ENCODE measurements around the gene MARK3. TPM values are rescaled to one million over a fixed set of nuclear protein-coding genes. Genes with fewer than 3 reads are reported as not detected.

The MARK3 gene
- total RNA-seq, 5 donors from 2014 or later (not counting 1 experiment from before 2014, with no cell fraction given) = 94.7 to 128 (median 107) TPM

- no peaks in the 10 kb centered on the region for H3K9me3 ChIP-seq
- CTCF ChIA-PET = interaction anchor here (0.6 to 1.9 kb wide), 8 partner anchors 9 to 431 kb away, joined by 3 to 5 read pairs (median 4); partner anchors contain the start of gene MARK3 (in 1 of the 2)
- H3K36me3 ChIP-seq (ENCODE audit: control insufficient read depth in 2 of 2, extremely low read depth in 1 of 2, insufficient read depth in 1 of 2, low read length in 1 of 2) = no peaks in the 10 kb centered on the region
- H3K27me3 Mint-ChIP-seq = no peaks in the 10 kb centered on the region
- DNase-seq (peak in 1 of 35 experiments; percentile 51), ATAC-seq (replicated peaks in 1 of 4) (peak in 2 of 4 experiments; percentile 21 to 52)
- H3K27ac ChIP-seq (ENCODE audit: low read length) = no peak overlapping the region
- no peak overlapping the region for H3K4me3 ChIP-seq (ENCODE audit: control insufficient read depth in 1 of 2, extremely low read depth in 1 of 2, low read length in 1 of 2)
- no peaks in the 10 kb centered on the region for H3K9me3 Mint-ChIP-seq
- peaks cover 62 to 79% (median 78%) of the 10 kb centered on the region in 3 donors for H3K4me1 Mint-ChIP-seq
- no CpG with 5 or more reads among the region's 9 CpGs for WGBS (ENCODE audit: insufficient coverage)
- H3K36me3 Mint-ChIP-seq = peaks cover 6% of the 10 kb centered on the region
- peaks cover 27 to 47% of the 10 kb centered on the region in 2 experiments for H3K4me1 ChIP-seq (ENCODE audit: control insufficient read depth in 1 of 2, extremely low read depth in 1 of 2, insufficient read depth in 2 of 2, low read length in 2 of 2)
- POLR2A ChIA-PET = interaction anchor here in 1 of 2 donors (0.7 to 1.2 kb wide), 2 partner anchors 9 to 53 kb away, joined by 5 to 10 read pairs; partner anchors contain the start of gene MARK3
- H3K4me3 Mint-ChIP-seq = peak overlapping the region in 2 of 3 donors; percentile 31 to 43
- H3K27ac Mint-ChIP-seq = peak overlapping the region in 1 of 2 donors; percentile 39
- H3K27me3 ChIP-seq (replicated peaks in 1 of 2; ENCODE audit: control insufficient read depth in 2 of 2, extremely low read depth in 1 of 2, insufficient read depth in 2 of 2, low read length in 1 of 2) = no peaks in the 10 kb centered on the region
Measured at GRCh38 chr14:103393676-103394626, 8.7 kb downstream of the MARK3 start.

- Histone ChIP-seq H3K36me3 (ENCODE audit: control insufficient read depth in 2 of 2, extremely low read depth in 1 of 2, insufficient read depth in 1 of 2, low read length in 1 of 2) (no peaks in the 10 kb centered on the region), H3K4me1 (ENCODE audit: control insufficient read depth in 1 of 2, extremely low read depth in 1 of 2, insufficient read depth in 2 of 2, low read length in 2 of 2) (peaks cover 31 to 44% of the 10 kb centered on the region in 2 experiments), H3K4me3 (ENCODE audit: control insufficient read depth in 1 of 2, extremely low read depth in 1 of 2, low read length in 1 of 2) (peak overlapping the region in 1 of 2 donors; percentile 15), H3K27me3 (replicated peaks in 1 of 2; ENCODE audit: control insufficient read depth in 2 of 2, extremely low read depth in 1 of 2, insufficient read depth in 2 of 2, low read length in 1 of 2) (no peaks in the 10 kb centered on the region), H3K9me3 (no peaks in the 10 kb centered on the region), H3K27ac (ENCODE audit: low read length) (no peak overlapping the region)
- peaks cover 6% of the 10 kb centered on the region for H3K36me3 Mint-ChIP-seq
- peak in 1 of 35 experiments; percentile 53 for DNase-seq
- H3K4me3 Mint-ChIP-seq = peak overlapping the region; percentile 43 to 59 (median 53)
- H3K27ac Mint-ChIP-seq = peak overlapping the region; percentile 33 to 44
- no peaks in the 10 kb centered on the region for H3K27me3 Mint-ChIP-seq
- POLR2A ChIA-PET = no interaction called here
- ATAC-seq (replicated peaks in 1 of 4) = peak in 3 of 4 experiments; percentile 28 to 56 (median 54)
- CTCF ChIA-PET = no interaction called here
- peaks cover 67 to 82% (median 79%) of the 10 kb centered on the region in 3 donors for H3K4me1 Mint-ChIP-seq
- H3K9me3 Mint-ChIP-seq = no peaks in the 10 kb centered on the region
- WGBS (ENCODE audit: insufficient coverage) = 100% methylated on average over 1 of the region's 2 CpGs
Measured at GRCh38 chr14:103395244-103395643, 10.0 kb downstream of the MARK3 start.

- Histone ChIP-seq H3K4me1 (ENCODE audit: control insufficient read depth in 1 of 2, extremely low read depth in 1 of 2, insufficient read depth in 2 of 2, low read length in 2 of 2) (peaks cover 41% of the 10 kb centered on the region in 2 experiments), H3K36me3 (ENCODE audit: control insufficient read depth in 2 of 2, extremely low read depth in 1 of 2, insufficient read depth in 1 of 2, low read length in 1 of 2) (no peaks in the 10 kb centered on the region), H3K9me3 (no peaks in the 10 kb centered on the region), H3K27me3 (replicated peaks in 1 of 2; ENCODE audit: control insufficient read depth in 2 of 2, extremely low read depth in 1 of 2, insufficient read depth in 2 of 2, low read length in 1 of 2) (no peaks in the 10 kb centered on the region), H3K4me3 (ENCODE audit: control insufficient read depth in 1 of 2, extremely low read depth in 1 of 2, low read length in 1 of 2) (no peak overlapping the region), H3K27ac (ENCODE audit: low read length) (no peak overlapping the region)
- ChIA-PET POLR2A (no interaction called here), CTCF (interaction anchor here (0.7 to 1.1 kb wide), 2 partner anchors 9 to 10 kb away, joined by 3 to 6 read pairs; no protein-coding TSS in a partner anchor)
- DNase-seq (no peak), ATAC-seq (replicated peaks in 1 of 4) (no peak)
- WGBS (ENCODE audit: insufficient coverage) = no CpG with 5 or more reads among the region's 2 CpGs
- Mint-ChIP-seq H3K9me3 (no peaks in the 10 kb centered on the region), H3K27ac (peak overlapping the region in 1 of 2 donors; percentile 8), H3K27me3 (no peaks in the 10 kb centered on the region), H3K36me3 (peaks cover 6% of the 10 kb centered on the region), H3K4me1 (peaks cover 73 to 86% (median 84%) of the 10 kb centered on the region in 3 donors), H3K4me3 (peak overlapping the region in 1 of 3 donors; percentile 43)
Measured at GRCh38 chr14:103396463-103396862, 11.2 kb downstream of the MARK3 start.

- peaks cover 6% of the 10 kb centered on the region for H3K36me3 Mint-ChIP-seq
- no peak overlapping the region for H3K4me3 ChIP-seq (ENCODE audit: control insufficient read depth in 1 of 2, extremely low read depth in 1 of 2, low read length in 1 of 2)
- no peak for ATAC-seq (replicated peaks in 1 of 4)
- H3K9me3 Mint-ChIP-seq = no peaks in the 10 kb centered on the region
- no peaks in the 10 kb centered on the region for H3K27me3 Mint-ChIP-seq
- no peaks in the 10 kb centered on the region for H3K27me3 ChIP-seq (replicated peaks in 1 of 2; ENCODE audit: control insufficient read depth in 2 of 2, extremely low read depth in 1 of 2, insufficient read depth in 2 of 2, low read length in 1 of 2)
- peaks cover 85 to 90% (median 88%) of the 10 kb centered on the region in 3 donors for H3K4me1 Mint-ChIP-seq
- no peaks in the 10 kb centered on the region for H3K36me3 ChIP-seq (ENCODE audit: control insufficient read depth in 2 of 2, extremely low read depth in 1 of 2, insufficient read depth in 1 of 2, low read length in 1 of 2)
- peak overlapping the region in 1 of 2 donors; percentile 3 for H3K27ac Mint-ChIP-seq
- peaks cover 39 to 46% of the 10 kb centered on the region in 2 experiments for H3K4me1 ChIP-seq (ENCODE audit: control insufficient read depth in 1 of 2, extremely low read depth in 1 of 2, insufficient read depth in 2 of 2, low read length in 2 of 2)
- H3K27ac ChIP-seq (ENCODE audit: low read length) = no peak overlapping the region
- POLR2A ChIA-PET = interaction anchor here in 1 of 2 donors (0.6 kb wide), 1 partner anchor 60 kb away, joined by 4 read pairs; no protein-coding TSS in a partner anchor
- 100% methylated on average over 1 of the region's 7 CpGs for WGBS (ENCODE audit: insufficient coverage)
- CTCF ChIA-PET = no interaction called here
- DNase-seq = no peak
- peak overlapping the region in 1 of 3 donors; percentile 41 for H3K4me3 Mint-ChIP-seq
- no peaks in the 10 kb centered on the region for H3K9me3 ChIP-seq
Measured at GRCh38 chr14:103398427-103399195, 13.4 kb downstream of the MARK3 start.

GRCh38 chr14:103400537-103400936 is 15.3 kb downstream of the MARK3 start:
- H3K9me3 Mint-ChIP-seq = no peaks in the 10 kb centered on the region
- H3K27me3 ChIP-seq (replicated peaks in 1 of 2; ENCODE audit: control insufficient read depth in 2 of 2, extremely low read depth in 1 of 2, insufficient read depth in 2 of 2, low read length in 1 of 2) = no peaks in the 10 kb centered on the region
- H3K4me1 ChIP-seq (ENCODE audit: control insufficient read depth in 1 of 2, extremely low read depth in 1 of 2, insufficient read depth in 2 of 2, low read length in 2 of 2) = peaks cover 27 to 33% of the 10 kb centered on the region in 2 experiments
- H3K36me3 ChIP-seq (ENCODE audit: control insufficient read depth in 2 of 2, extremely low read depth in 1 of 2, insufficient read depth in 1 of 2, low read length in 1 of 2) = peaks cover 0 to 2% of the 10 kb centered on the region in 2 donors
- no peaks in the 10 kb centered on the region for H3K9me3 ChIP-seq
- peaks cover 79 to 86% (median 82%) of the 10 kb centered on the region in 3 donors for H3K4me1 Mint-ChIP-seq
- no peak overlapping the region for H3K4me3 ChIP-seq (ENCODE audit: control insufficient read depth in 1 of 2, extremely low read depth in 1 of 2, low read length in 1 of 2)
- ChIA-PET CTCF (interaction anchor here (0.5 to 1.3 kb wide), 3 partner anchors 10 to 59 kb away, joined by 3 read pairs; no protein-coding TSS in a partner anchor), POLR2A (no interaction called here)
- H3K4me3 Mint-ChIP-seq = peak overlapping the region in 1 of 3 donors; percentile 41
- H3K27ac Mint-ChIP-seq = no peak overlapping the region
- ATAC-seq (replicated peaks in 1 of 4) (no peak), DNase-seq (no peak)
- no peaks in the 10 kb centered on the region for H3K27me3 Mint-ChIP-seq
- WGBS (ENCODE audit: insufficient coverage) = no CpG with 5 or more reads among the region's 4 CpGs
- no peak overlapping the region for H3K27ac ChIP-seq (ENCODE audit: low read length)
- peaks cover 6% of the 10 kb centered on the region for H3K36me3 Mint-ChIP-seq
